Measurements from ENCODE around the gene PSKH1.
A peak's percentile ranks its signal among the peaks of the same experiment; 100 is the strongest.

The PSKH1 gene

GRCh38 chr16:67962135-67962534, 69.1 kb downstream of the PSKH1 start:
- TF ChIP-seq CTCF (IDR thresholded peaks at IDR 0.05; ENCODE audit: unreplicated experiment in 3 of 3) = no peak
- Mint-ChIP-seq H3K4me1 (peaks cover 41% of the 10 kb centered on the region), H3K36me3 (ENCODE audit: low read depth) (peaks cover 32% of the 10 kb centered on the region), H3K9me3 (no peaks in the 10 kb centered on the region), H3K27ac (no peak overlapping the region), H3K4me3 (no peak overlapping the region), H3K27me3 (ENCODE audit: low read depth) (no peaks in the 10 kb centered on the region)

GRCh38 chr16:67963292-67963661, 70.2 kb downstream of the PSKH1 start:
- Mint-ChIP-seq H3K4me1 (peaks cover 45% of the 10 kb centered on the region), H3K36me3 (ENCODE audit: low read depth) (peaks cover 29% of the 10 kb centered on the region), H3K4me3 (peak overlapping the region in 1 of 3 experiments; percentile 30), H3K27me3 (ENCODE audit: low read depth) (no peaks in the 10 kb centered on the region), H3K9me3 (no peaks in the 10 kb centered on the region), H3K27ac (peak overlapping the region in 1 of 3 experiments; percentile 15)
- no peak for TF ChIP-seq CTCF (IDR thresholded peaks at IDR 0.05; ENCODE audit: unreplicated experiment in 3 of 3)

GRCh38 chr16:67963662-67964321, 70.7 kb downstream of the PSKH1 start:
- H3K4me3 Mint-ChIP-seq = no peak overlapping the region
- TF ChIP-seq CTCF (IDR thresholded peaks at IDR 0.05; ENCODE audit: unreplicated experiment in 3 of 3) = no peak
- H3K9me3 Mint-ChIP-seq = no peaks in the 10 kb centered on the region
- no peaks in the 10 kb centered on the region for H3K27me3 Mint-ChIP-seq (ENCODE audit: low read depth)
- peaks cover 24% of the 10 kb centered on the region for H3K36me3 Mint-ChIP-seq (ENCODE audit: low read depth)
- no peak overlapping the region for H3K27ac Mint-ChIP-seq
- peaks cover 45% of the 10 kb centered on the region for H3K4me1 Mint-ChIP-seq

GRCh38 chr16:67964477-67965131, 71.5 kb downstream of the PSKH1 start:
- H3K9me3 Mint-ChIP-seq = no peaks in the 10 kb centered on the region

GRCh38 chr16:67965668-67966548, 72.9 kb downstream of the PSKH1 start:
- H3K27ac Mint-ChIP-seq = peak overlapping the region in 2 of 3 experiments; percentile 52 to 87
- no peak for TF ChIP-seq CTCF (IDR thresholded peaks at IDR 0.05; ENCODE audit: unreplicated experiment in 3 of 3)
- peaks cover 45% of the 10 kb centered on the region for H3K4me1 Mint-ChIP-seq
- H3K27me3 Mint-ChIP-seq (ENCODE audit: low read depth) = peaks cover under 1% of the 10 kb centered on the region
- no peaks in the 10 kb centered on the region for H3K9me3 Mint-ChIP-seq
- peak overlapping the region; percentile 92 to 95 (median 92) for H3K4me3 Mint-ChIP-seq
- peaks cover 17% of the 10 kb centered on the region for H3K36me3 Mint-ChIP-seq (ENCODE audit: low read depth)

More at GRCh38 chr16:67964477-67965131, 71.5 kb downstream of the PSKH1 start:
- H3K27me3 Mint-ChIP-seq (ENCODE audit: low read depth) = no peaks in the 10 kb centered on the region
- H3K27ac Mint-ChIP-seq = peak overlapping the region in 1 of 3 experiments; percentile 42
- TF ChIP-seq CTCF (IDR thresholded peaks at IDR 0.05; ENCODE audit: unreplicated experiment in 3 of 3) = no peak
- peaks cover 50% of the 10 kb centered on the region for H3K4me1 Mint-ChIP-seq
- peaks cover 22% of the 10 kb centered on the region for H3K36me3 Mint-ChIP-seq (ENCODE audit: low read depth)
- H3K4me3 Mint-ChIP-seq = peak overlapping the region in 2 of 3 experiments; percentile 38 to 41
